H9 (cell line): ENCODE measurements around the gene BLTP3A. TPM values are rescaled to one million over a fixed set of nuclear protein-coding genes. Genes with fewer than 3 reads are reported as not detected.

Experiments
- DNase-seq: peaks from one replicate; pipeline ENCODE4 v3.0.0-alpha.2; 2017
- H2AFZ ChIP-seq: one replicate; pipeline ENCODE4 v1.6.1; 2013; ENCODE audit warnings: mild to moderate bottlenecking, low read length, control low read depth, moderate library complexity
- H2AK5ac ChIP-seq: 2 replicates; pipeline ENCODE4 v1.6.1; 2013; ENCODE audit warnings: low read length, control low read depth, mixed read lengths; ENCODE audit not compliant: insufficient read length
- H2BK120ac ChIP-seq: one replicate; pipeline ENCODE4 v1.6.1; 2013; ENCODE audit warnings: low read depth, mild to moderate bottlenecking, low read length, control low read depth, inconsistent platforms; ENCODE audit not compliant: poor library complexity, severe bottlenecking
- H2BK12ac ChIP-seq: 2 replicates; pipeline ENCODE4 v1.6.1; 2013; ENCODE audit warnings: low read length, control low read depth, mixed read lengths, low read depth; ENCODE audit not compliant: insufficient read length
- H2BK15ac ChIP-seq: 2 replicates; pipeline ENCODE4 v1.6.1; 2013; ENCODE audit warnings: low read depth, low read length, control low read depth
- H2BK20ac ChIP-seq: one replicate; pipeline ENCODE4 v1.6.1; 2013; ENCODE audit warnings: low read depth, mild to moderate bottlenecking, low read length, control low read depth, inconsistent platforms; ENCODE audit not compliant: poor library complexity, severe bottlenecking
- H2BK5ac ChIP-seq: 2 replicates; pipeline ENCODE4 v1.6.1; 2013; ENCODE audit warnings: low read length, control low read depth, mixed read lengths; ENCODE audit not compliant: insufficient read length
- H3K14ac ChIP-seq: 2 replicates; pipeline ENCODE4 v1.6.1; 2013; ENCODE audit warnings: low read length, control low read depth; ENCODE audit not compliant: insufficient read depth
- H3K18ac ChIP-seq: 2 replicates; pipeline ENCODE4 v1.6.1; 2013; ENCODE audit warnings: low read depth, mild to moderate bottlenecking, mixed read lengths, low read length, control low read depth; ENCODE audit not compliant: insufficient read length
- H3K23ac ChIP-seq: 2 replicates; pipeline ENCODE4 v1.6.1; 2013; ENCODE audit warnings: low read length, control low read depth, mixed read lengths, low read depth; ENCODE audit not compliant: insufficient read length
- H3K23me2 ChIP-seq: 2 replicates; pipeline ENCODE4 v1.6.1; 2013; ENCODE audit warnings: low read depth, mild to moderate bottlenecking, mixed read lengths, low read length, control low read depth; ENCODE audit not compliant: insufficient read length, poor library complexity, severe bottlenecking
- H3K27ac ChIP-seq: 2 replicates; pipeline ENCODE4 v1.5.1; 2013; ENCODE audit warnings: low read length, control low read depth, mixed read lengths, low read depth; ENCODE audit not compliant: insufficient read length
- H3K27me3 ChIP-seq: 2 replicates; pipeline ENCODE4 v1.6.1; 2013; ENCODE audit warnings: low read length, control low read depth, inconsistent platforms; ENCODE audit not compliant: insufficient read depth
- H3K4ac ChIP-seq: 2 replicates; pipeline ENCODE4 v1.6.1; 2013; ENCODE audit warnings: low read depth, mild to moderate bottlenecking, control low read depth, inconsistent platforms, low read length, moderate library complexity
- H3K4me1 ChIP-seq: 2 replicates; pipeline ENCODE4 v1.6.1; 2013; ENCODE audit warnings: low read length, control low read depth, inconsistent platforms; ENCODE audit not compliant: insufficient read depth
- H3K4me2 ChIP-seq: 2 replicates; pipeline ENCODE4 v1.6.1; 2013; ENCODE audit warnings: low read length, control low read depth, mixed read lengths; ENCODE audit not compliant: insufficient read length, insufficient read depth
- H3K56ac ChIP-seq: 2 replicates; pipeline ENCODE4 v1.6.1; 2013; ENCODE audit warnings: low read depth, mild to moderate bottlenecking, mixed read lengths, low read length, control low read depth; ENCODE audit not compliant: insufficient read length
- H3K79me1 ChIP-seq: 2 replicates; pipeline ENCODE4 v1.6.1; 2013; ENCODE audit warnings: low read depth, mild to moderate bottlenecking, moderate library complexity, low read length, control low read depth, inconsistent platforms; ENCODE audit not compliant: insufficient read depth, poor library complexity, severe bottlenecking
- H3K79me2 ChIP-seq: 2 replicates; pipeline ENCODE4 v1.6.1; 2013; ENCODE audit warnings: low read length, control low read depth, inconsistent platforms; ENCODE audit not compliant: insufficient read depth
- H3K9ac ChIP-seq: 2 replicates; pipeline ENCODE4 v1.6.1; 2013; ENCODE audit warnings: low read length, control low read depth, mixed read lengths; ENCODE audit not compliant: insufficient read length; ENCODE audit errors: extremely low read depth
- H3K9me3 ChIP-seq: one replicate; pipeline ENCODE4 v1.6.1; 2013; ENCODE audit warnings: low read depth, low read length, inconsistent platforms; ENCODE audit not compliant: control insufficient read depth
- H3T11ph ChIP-seq: one replicate; pipeline ENCODE4 v1.6.1; 2013; ENCODE audit warnings: mild to moderate bottlenecking, low read length, control low read depth, inconsistent platforms
- H4K20me1 ChIP-seq: one replicate; pipeline ENCODE4 v1.6.1; 2013; ENCODE audit not compliant: control insufficient read depth, insufficient read length, insufficient read depth
- H4K5ac ChIP-seq: 2 replicates; pipeline ENCODE4 v1.6.1; 2013; ENCODE audit warnings: low read depth, mild to moderate bottlenecking, mixed read lengths, low read length, control low read depth; ENCODE audit not compliant: insufficient read length
- H4K8ac ChIP-seq: replicated peaks from 2 replicates; pipeline ENCODE4 v1.6.1; 2013; ENCODE audit warnings: low read length, control low read depth, mixed read lengths, low read depth; ENCODE audit not compliant: insufficient read length
- H4K91ac ChIP-seq: 2 replicates; pipeline ENCODE4 v1.6.1; 2013; ENCODE audit warnings: low read depth, mild to moderate bottlenecking, moderate library complexity, mixed read lengths, low read length, control low read depth; ENCODE audit not compliant: insufficient read length
- H3K27ac Mint-ChIP-seq, 3 experiments: 2 replicates in 2 of 3; 3 replicates in 1 of 3; pipeline ENCODE4 v1.8.0; 2020 to 2021; ENCODE audit warnings: mixed read lengths in 3 of 3, mild to moderate bottlenecking in 1 of 3, moderate library complexity in 1 of 3
- H3K27me3 Mint-ChIP-seq: 2 replicates; pipeline ENCODE4 v1.8.0; 2021; ENCODE audit warnings: low read depth, mild to moderate bottlenecking, moderate library complexity, mixed read lengths
- H3K36me3 Mint-ChIP-seq, 3 experiments: 2 replicates in 2 of 3; 3 replicates in 1 of 3; pipeline ENCODE4 v1.8.0; 2020 to 2021; ENCODE audit warnings: low read depth in 3 of 3, mixed read lengths in 3 of 3; ENCODE audit not compliant: insufficient read depth in 1 of 3
- H3K4me1 Mint-ChIP-seq, 2 experiments: 2 replicates each; pipeline ENCODE4 v1.8.0; 2020; ENCODE audit warnings: mixed read lengths in 2 of 2
- H3K4me3 Mint-ChIP-seq, 2 experiments: 2 replicates in 1 of 2; 3 replicates in 1 of 2; pipeline ENCODE4 v1.8.0; 2020 to 2021; ENCODE audit warnings: mild to moderate bottlenecking in 2 of 2, mixed read lengths in 2 of 2, moderate library complexity in 1 of 2
- H3K9me3 Mint-ChIP-seq, 2 experiments: 2 replicates in 1 of 2; 3 replicates in 1 of 2; pipeline ENCODE4 v1.8.0; 2020; ENCODE audit warnings: mild to moderate bottlenecking in 2 of 2, mixed read lengths in 2 of 2, moderate library complexity in 1 of 2
- CTCF ChIP-seq: fragments of 200-600 bp; sonication (generic); conservative IDR thresholded peaks from 3 replicates; pipeline ENCODE4 v1.8.0; 2021; ENCODE audit warnings: antibody characterized with exemption, mild to moderate bottlenecking
- WGBS: extraction: QIAGEN DNeasy Blood & Tissue Kit; methylation state at CpG from one replicate; pipeline ENCODE4 v1.1.7; 2013; ENCODE audit warnings: missing lambda C conversion rate, low lambda C conversion rate, mixed read lengths; ENCODE audit not compliant: insufficient read length; ENCODE audit errors: extremely low coverage; 5-methylcytosine and 5-hydroxymethylcytosine counted together
- total RNA-seq: library from RNA; stranded (reverse); gene quantifications from 2 replicates; pipeline ENCODE4 v1.2.1, GENCODE V29; 2021

Gene BLTP3A
- total RNA-seq, 1 experiment from 2014 or later, result 17.8 TPM

- no peak overlapping the region for H3K9ac ChIP-seq
- Mint-ChIP-seq H3K36me3 (no peaks in the 10 kb centered on the region), H3K27ac (no peak overlapping the region), H3K4me1 (no peaks in the 10 kb centered on the region), H3K9me3 (no peaks in the 10 kb centered on the region), H3K4me3 (no peak overlapping the region), H3K27me3 (no peaks in the 10 kb centered on the region)
- H2BK120ac ChIP-seq, result no peak overlapping the region
- no peak for TF ChIP-seq CTCF
- H3K27me3 ChIP-seq, result no peaks in the 10 kb centered on the region
- H2BK15ac ChIP-seq, result no peak overlapping the region
- H3K56ac ChIP-seq, result no peak overlapping the region
- no peak overlapping the region for H3K14ac ChIP-seq
- H4K91ac ChIP-seq, result no peak overlapping the region
- no peak overlapping the region for H2BK20ac ChIP-seq
- no peak overlapping the region for H3K4me2 ChIP-seq
- WGBS, result no CpG with 5 or more reads among the region's 3 CpGs
- H3K9me3 ChIP-seq, result no peaks in the 10 kb centered on the region
- H3K23me2 ChIP-seq, result no peaks in the 10 kb centered on the region
- no peak overlapping the region for H3K23ac ChIP-seq
- no peak overlapping the region for H2AFZ ChIP-seq
- H3T11ph ChIP-seq, result no peak overlapping the region
- no peak overlapping the region for H4K8ac ChIP-seq
- H3K18ac ChIP-seq, result no peak overlapping the region
- no peak overlapping the region for H2BK12ac ChIP-seq
- H3K27ac ChIP-seq, result no peak overlapping the region
- H4K20me1 ChIP-seq, result no peaks in the 10 kb centered on the region
- DNase-seq, result no peak
- H3K4ac ChIP-seq, result no peak overlapping the region
- no peak overlapping the region for H4K5ac ChIP-seq
- H3K79me2 ChIP-seq, result no peaks in the 10 kb centered on the region; the same call in 1 of the 2 replicates
- H2AK5ac ChIP-seq, result no peak overlapping the region
- no peaks in the 10 kb centered on the region for H3K79me1 ChIP-seq
- H2BK5ac ChIP-seq, result no peak overlapping the region
- no peaks in the 10 kb centered on the region for H3K4me1 ChIP-seq
Measured at GRCh38 chr6:34813028-34813713, 21.3 kb downstream of the BLTP3A start.
